Measurements from ENCODE around the gene GPR143.
"Not testable (repeated sequence)": the region's sequence is repeated elsewhere in the genome, so short reads cannot be mapped to it uniquely, and the experiment has no call there.

The GPR143 gene

DNA sequence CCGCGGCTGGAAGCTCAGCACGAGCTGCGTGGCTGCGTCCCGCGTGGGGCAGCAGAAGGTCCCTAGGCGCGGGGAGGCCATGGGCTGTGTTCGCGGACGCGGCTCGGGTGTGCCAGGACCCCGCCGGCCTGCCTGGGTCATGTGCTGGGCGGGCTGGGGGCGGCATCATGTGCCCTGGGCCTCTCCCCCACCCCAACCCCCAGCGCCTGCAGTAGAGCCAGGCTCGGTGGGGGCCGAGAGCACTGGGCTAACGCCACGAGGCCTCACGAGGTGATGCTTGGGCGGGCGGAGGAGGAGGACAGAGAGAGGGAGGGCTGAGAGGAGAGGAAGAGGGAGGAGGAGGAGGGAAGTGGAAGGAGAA, at the start of gene GPR143:
Gene GPR143, minus strand, starts transcription at position 111 of the 361 bp plus-strand sequence. Its CDS starts 30 bp downstream, at position 81.
- DNase-seq (ENCODE audit: low read depth in 3 of 3): no peak

DNA sequence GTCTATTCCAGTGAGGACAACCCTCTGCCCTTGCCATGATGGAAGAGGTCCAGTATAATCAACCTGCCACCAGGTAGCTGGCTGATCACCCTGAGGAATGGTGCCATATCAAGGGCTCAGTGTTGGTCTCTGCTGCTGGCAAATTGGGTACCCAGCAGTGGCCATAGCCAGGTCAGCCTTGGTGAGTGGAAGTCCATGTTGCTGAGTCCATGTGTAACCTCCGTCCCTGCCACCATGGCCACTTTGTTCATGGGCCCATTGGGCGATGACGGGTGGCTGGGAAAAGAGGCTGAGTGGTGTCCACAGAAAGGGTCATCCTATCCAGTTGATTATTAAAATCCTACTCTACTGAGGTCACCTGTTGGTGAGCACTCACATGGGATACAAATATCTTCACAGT, 45.4 kb upstream of the GPR143 start:
- not testable (repeated sequence) for DNase-seq (ENCODE audit: low read depth in 3 of 3)

DNA sequence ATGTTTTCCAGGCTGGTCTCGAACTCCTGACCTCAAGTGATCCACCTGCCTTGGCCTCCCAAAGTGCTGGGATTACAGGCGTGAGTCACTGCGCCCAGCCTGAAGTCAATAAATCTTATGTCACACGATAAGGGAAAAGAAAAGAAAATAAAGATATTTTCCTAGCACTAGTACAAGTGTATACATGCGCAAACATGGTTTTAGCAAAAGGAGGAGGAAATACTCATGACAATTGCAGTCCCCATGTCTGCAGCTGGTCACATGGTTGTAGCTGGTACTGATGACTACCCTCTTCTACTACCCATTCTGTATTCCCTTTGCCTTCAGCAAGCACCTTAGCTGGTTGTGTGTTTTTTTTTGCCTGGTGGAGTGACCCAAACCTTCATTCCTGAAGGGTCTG, 44.2 kb upstream of the GPR143 start:
- DNase-seq (ENCODE audit: low read depth in 3 of 3): not testable (repeated sequence)

DNA sequence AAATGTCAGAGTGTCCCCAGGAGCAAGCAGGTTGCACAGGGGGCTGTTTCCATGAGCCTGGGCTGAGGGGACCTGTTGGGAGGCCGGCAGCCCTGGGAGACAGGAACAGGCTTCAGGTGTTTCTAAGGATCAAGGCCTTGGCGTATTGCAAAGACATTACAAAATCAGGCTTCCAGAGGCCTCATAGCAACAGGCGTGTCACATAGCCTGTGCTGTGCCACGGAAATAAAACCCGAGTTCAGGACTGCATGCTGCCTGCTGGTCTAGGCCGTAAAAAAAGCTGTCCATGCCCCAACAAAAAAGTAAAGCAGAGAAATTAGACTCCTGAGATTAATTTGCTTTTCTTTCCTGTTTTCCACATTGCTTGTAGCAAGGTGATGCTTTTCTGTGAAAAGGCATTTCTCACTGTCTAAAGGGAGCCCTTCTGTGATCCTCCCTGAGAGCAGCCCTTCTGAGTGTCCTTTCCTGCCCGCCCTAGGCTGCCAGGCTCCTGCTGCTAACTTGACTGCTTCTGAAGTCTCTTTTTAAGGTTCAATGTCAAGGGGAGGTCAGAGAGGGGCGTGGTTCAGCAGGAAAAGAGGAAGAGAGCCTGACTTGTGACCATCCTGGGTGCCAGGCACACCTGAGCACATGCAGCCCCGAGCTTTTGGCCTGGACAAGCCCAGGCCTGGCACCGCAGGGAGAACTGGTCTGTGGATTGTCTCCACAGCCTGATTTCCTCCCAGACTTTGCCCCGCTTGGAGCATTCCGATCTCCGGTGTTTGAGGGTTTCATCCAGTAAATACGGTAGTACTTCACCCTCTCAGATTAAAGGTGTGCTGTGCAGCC, 41.9 kb upstream of the GPR143 start:
- DNase-seq (ENCODE audit: low read depth in 3 of 3): no peak

DNA sequence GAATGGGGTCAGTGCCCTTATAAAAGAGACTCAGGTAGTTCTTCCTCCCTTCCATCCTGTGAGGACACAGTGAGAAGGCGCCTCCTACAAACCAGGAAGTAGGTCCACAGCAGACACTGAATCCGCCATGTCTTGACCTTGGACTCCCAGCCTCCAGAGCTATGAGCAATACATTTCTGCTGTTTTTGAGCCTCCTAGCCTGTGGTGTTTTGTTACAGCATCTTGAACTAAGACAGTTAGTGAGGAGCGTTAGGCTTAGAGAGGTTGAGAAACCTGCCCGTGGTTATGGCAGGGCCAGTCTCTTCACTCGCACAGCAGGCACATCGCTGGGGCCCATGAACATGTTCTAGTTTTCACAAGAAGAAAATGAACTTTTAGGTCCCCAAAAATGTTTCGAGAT, 40.3 kb upstream of the GPR143 start:
- DNase-seq (ENCODE audit: low read depth in 3 of 3): no peak

DNA sequence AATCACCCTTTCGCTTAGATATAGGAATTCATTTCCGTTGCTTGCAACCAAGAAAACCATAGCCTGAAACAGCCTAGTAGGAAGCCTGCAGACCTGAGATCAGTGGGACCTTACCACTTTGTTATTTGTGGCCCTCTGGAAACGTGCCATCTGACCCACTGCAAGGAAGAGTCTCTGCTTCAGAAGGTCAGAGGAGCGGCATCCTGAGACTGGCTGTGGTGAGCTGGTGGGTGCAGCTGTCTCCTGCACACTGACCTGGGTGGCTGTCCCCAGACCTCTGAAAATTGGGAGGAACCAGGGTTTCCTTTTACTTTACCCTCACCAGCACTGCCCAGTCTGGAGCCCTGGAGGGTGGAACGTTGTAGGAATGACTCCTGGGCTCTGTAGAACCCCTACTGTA, 38.8 kb upstream of the GPR143 start:
- DNase-seq (ENCODE audit: low read depth in 3 of 3): no peak

DNA sequence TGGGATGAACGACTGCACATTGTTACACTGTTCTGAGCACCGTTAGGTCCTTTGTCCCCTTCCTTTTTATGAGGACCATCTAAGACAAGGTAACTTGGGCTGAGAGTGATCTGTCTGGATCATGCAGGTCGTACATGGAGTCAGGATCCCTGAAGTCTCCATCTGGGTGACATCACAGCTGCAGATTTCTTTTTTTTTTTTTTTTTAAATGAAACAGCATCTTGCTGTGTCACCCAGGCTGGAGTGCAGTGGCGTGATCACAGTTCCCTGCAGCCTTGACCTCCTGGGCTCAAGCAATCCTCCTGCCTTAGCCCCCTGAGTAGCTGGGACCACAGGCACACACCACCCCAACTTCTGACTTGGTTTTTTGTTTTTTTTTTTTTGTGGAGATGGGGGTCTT, 37.1 kb upstream of the GPR143 start:
- DNase-seq (ENCODE audit: low read depth in 3 of 3): no peak

DNA sequence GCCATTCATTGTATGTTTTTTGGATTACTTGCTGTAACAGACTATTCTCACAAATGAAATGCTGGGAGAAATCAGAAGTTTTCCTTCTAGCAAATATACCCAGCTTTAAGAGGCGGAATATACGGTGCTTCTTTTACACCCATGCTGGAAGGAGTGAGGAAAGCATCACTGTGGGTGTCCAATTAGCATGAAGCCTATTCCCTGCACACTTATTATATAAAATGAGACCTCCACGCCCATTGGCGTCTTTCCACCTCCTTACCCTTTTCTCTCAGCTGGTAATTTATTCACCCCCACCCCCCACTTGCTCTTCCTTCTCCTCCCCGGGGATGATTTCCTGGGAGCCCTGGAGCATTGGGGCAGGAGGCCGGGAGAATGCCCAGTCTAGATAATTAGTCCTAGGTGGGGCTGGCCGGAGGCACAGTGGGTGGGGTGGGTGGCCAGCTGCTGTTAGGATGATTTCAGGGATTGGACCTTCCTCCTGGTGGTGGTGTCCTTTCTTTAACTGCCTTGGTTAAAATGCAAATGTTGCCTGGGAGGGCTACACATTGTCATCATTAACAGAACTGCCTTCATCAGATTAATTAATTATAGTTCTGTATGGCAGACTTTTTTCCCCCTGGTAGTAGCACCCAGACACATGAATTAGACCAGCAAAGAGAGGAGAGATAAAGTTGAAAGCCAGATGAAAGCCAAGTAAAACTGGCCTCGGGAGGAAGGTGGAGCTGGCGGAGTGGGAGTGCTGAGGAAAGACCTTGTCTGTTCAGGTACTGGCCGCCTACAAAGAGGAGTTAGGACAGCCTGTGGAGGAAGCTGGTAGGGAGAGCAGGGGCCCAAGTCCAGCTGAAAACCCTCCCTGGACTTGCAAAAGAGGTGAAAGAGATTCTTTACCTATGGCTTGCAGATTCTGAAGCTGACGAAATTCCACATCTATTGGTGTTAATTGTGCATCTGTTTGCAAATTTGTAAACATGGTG, 32.0 kb upstream of the GPR143 start:
- DNase-seq (ENCODE audit: low read depth in 3 of 3): no peak

DNA sequence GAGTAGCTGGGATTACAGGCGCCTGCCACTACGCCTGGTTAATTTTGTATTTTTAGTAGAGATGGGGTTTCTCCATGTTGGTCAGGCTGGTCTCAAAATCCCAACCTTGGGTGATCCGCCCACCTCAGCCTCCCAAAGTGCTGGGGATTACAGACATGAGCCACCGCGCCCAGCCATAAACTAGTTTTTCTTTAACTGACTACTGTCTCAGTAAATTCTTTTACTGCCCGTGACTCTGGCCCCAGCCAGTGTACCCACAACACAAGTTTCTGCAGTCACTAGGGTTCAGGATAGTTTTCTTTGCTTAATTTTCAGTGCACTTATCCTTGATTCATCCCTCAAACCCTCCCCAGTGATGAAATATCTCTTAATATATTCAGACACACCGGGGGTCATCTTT, 28.8 kb upstream of the GPR143 start:
- DNase-seq (ENCODE audit: low read depth in 3 of 3): no peak

DNA sequence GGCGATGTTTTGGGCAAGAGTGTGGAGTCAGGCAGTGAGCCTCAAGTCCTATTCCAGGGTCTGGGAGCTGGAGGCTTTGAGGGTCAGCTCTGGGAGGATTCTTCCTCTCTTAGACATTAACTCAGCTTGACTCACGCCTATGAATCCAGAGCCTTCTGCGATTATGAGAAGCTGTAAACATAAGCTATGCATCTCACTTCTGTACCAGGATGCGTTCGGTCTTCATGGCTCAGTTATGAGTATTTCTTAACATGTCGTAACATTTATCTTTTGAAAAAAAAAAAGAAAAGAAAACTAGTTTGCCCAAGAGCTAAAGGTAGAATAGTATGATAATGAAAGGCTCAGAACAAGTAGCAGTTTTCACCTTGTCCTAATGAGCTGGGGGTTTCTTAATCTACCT, 25.2 kb upstream of the GPR143 start:
- DNase-seq (ENCODE audit: low read depth in 3 of 3): no peak

DNA sequence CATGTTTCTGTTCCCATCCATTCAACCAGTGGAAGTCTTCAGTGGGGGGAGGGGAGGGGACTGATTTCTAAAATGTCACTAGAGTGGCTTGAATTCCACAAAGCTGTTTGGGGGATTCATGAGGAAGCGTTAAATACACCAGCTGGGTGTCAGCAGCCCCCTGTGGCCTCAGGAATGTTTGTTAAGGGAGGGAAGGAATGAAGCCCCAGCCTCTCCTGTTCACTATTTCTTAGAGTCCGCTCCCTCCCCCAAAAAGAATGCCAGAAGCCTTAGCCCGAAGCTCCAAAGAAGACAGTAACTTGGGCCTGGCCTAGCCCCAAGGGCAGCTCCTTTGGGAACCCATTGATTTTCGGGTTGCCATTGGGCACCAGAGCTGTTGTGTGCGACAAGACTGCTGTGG, 23.9 kb upstream of the GPR143 start:
- DNase-seq (ENCODE audit: low read depth in 3 of 3): no peak

DNA sequence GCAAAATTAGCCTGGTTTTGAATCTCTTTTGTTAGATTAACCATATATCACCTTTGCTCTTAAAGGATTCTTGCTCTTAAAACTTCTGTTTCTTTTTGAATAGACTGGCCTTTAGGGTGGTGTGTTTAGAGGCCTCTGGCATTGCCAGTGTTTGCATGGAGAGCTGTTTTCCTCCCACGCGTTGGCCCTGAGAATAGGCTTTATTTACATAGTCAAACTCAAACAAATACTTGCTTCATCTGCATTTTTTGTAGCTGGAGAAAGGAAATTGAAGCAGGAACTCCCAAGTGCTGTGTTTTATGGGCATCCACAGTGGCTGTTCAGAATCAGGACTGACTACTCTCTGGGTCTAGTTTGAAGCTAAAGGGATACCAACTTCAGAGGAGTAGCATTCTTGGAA, 23.3 kb upstream of the GPR143 start:
- no peak for DNase-seq (ENCODE audit: low read depth in 3 of 3)

DNA sequence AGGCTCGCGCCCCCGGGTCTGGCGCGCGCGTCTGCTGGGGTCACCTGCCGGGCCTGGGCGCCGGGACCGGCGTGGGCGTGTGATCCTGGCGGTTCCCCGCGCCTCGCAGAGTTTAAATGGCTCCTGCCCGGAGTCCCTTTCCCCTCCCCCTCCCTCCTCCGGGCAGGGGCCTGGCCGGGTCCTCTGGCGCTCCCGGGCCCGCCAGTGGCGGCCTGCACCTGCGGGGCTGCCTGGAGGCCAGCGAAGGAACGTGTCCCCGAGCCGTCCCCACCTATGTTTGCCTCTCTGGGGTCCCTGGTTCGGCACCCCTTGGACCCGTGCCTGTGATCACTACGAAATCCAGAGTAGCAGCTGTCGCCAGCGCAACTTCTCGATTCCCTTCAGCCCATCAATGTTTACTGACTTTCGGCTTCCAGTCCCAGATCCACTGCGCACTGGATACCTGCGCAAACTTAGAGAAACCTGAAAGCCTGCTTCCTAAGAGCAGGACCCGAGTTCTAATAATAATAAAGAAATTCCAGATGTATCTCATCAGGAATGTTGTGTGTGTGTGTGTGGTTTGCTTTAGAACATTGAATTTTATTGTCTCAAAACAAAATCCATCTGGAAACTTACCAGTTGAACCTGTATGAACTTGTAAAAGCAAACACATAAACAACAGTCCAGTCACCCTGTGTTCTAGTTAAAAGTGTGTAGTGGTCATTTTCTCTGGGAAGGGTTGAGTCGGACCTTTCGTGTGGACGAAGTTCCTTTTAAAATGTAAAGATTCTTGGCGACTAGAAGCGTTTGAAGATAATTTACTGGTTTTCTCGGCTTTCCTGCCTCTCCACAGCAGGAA, 21.4 kb upstream of the GPR143 start:
- no peak for DNase-seq (ENCODE audit: low read depth in 3 of 3)

DNA sequence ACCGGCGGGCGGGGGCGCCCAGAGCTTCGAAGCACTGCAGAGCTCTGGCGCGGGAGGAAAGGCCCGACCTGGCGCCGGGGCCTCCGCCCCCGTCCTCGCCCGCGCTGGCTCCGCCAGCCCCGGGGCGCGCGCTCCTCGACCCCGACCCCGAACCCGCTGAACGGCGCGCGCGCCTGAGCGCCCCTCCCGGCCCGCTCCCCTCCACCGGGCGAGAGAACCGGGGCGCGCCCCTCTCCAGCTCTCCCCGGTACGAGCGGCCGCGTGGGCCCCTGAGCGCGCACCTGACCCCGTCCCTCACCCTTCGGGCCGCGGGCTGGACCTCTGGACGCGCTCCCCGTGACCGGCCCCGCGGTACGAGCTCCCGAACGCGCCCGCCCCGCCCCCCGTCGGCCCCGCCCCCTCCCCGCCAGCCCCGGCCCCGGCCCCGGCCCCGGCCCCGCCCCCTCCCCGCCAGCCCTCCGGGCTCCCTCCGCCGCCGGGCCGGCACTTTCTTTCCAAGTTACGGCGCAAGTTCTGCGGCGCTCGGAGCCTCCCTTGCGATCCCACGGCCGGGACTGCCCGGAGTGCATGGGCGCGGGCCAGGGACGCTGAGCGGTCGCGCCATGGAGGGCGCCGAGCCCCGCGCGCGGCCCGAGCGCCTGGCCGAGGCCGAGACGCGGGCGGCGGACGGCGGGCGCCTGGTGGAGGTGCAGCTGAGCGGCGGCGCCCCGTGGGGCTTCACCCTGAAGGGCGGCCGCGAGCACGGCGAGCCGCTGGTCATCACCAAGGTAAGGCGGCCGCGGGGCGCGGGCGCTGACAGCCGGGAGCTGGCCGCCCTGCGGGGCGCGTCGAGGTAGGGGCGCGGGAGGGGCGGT, 20.5 kb upstream of the GPR143 start, which contains the start of gene SHROOM2:
Gene SHROOM2, plus strand, starts transcription at position 486 of the 854 bp plus-strand sequence. Its CDS starts 117 bp downstream, at position 603.
- DNase-seq (ENCODE audit: low read depth in 3 of 3): no peak

DNA sequence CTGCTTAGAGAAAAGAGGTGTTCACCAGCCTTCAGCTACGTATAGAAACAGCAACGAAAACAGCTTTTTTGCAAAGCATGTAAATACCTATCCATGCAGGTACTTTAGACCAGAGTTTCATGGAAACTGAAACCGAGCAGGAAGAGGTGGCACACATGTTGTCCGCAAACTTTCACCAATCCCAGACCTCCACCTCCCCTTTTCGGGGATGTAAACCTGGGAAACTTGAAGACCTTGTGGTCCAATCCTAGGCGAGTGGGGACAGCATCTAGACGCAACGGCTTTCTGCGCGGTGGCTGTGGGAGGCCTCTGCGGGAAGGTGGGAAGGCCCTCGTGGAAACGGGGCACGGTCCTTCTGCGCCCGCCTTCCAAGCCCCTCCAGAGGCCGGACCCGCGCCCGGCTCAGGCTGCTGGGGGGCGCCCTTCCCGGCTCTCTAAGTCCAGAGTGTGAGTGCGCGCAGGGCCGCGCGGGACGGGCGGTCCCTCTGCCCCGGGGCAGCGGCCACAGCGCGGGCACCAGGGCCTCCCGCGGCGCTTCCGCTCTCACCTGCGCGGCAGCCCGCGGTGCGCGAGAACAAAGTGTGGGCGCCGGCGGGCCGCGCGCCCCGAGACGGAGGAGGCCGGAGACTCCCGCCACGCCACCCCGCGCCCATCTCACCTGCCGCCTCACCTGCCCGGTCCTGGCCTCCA, 19.8 kb upstream of the GPR143 start:
- no peak for DNase-seq (ENCODE audit: low read depth in 3 of 3)

DNA sequence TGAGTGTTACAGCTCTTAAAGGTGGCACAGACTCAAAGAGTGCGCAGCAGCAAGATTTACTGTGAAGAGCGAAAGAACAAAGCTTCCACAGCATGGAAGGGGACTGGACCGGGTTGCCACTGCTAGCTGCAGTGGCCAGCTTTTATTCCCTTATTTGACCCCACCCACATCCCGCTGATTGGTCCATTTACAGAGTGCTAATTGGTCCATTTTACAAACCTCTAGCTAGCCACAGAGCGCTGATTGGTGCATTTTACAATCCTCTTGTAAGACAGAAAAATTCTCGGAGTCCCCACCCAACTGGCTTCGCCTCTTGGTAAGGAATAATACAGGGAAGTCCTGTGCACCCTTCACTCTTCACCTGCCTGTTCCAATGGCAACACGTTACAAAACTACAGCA, 18.7 kb upstream of the GPR143 start:
- no peak for DNase-seq (ENCODE audit: low read depth in 3 of 3)

DNA sequence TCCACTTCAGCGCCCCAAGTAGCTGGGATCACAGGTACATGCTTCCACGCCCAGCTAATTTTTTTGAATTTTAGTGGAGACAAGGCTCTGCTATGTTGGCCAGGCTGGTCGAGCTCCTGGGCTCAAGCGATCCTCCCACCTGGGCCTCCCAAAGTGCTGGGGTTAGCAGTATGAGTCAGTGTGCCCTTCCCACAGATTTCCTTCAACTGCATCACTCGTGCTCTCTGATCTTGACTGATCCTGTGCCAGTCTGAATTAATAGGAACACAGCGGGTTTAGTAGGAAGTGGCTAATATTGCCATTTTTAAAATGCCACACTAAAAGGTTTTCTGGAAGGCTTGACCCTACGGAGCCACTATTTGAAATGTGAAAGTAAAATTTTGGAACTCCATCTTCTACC, 16.3 kb upstream of the GPR143 start:
- no peak for DNase-seq (ENCODE audit: low read depth in 3 of 3)

DNA sequence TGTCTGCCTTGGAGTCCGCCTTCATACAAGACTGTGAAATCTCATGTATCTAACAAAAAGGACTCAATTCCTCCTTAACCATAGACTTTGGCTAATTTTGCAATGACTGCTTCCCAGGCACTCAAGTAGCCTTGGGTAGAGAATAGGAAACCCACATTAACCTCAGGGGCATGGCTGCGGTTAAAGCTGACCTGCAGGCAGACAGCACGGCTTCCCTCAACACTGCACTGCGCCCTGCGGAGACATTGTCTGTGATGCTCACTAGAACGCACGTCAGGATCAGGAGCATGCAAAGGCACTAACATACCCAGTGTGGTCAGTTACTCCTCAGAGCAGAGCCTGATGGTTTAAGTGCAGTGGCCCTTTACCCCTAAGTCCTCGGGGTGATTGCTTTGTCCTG, 10.3 kb upstream of the GPR143 start:
- DNase-seq (ENCODE audit: low read depth in 3 of 3): no peak

DNA sequence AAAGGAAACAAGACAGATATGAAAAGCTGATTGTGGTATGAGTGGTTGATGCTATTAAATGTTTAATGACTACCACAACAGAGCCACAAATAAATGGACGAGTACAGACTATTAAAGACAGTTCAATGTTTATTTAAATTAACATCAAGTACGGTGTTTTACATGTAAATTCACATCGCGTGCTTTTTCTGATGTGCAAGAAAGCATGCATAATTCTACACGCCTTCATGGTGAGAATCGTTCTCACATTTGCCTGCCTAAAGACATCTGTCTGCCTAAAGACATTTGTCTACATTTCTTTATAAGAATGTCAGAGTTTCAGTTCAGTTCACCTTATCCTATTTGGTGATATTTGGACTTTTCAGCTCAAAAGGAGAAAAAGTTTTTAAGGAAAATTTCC, 7.3 kb upstream of the GPR143 start:
- DNase-seq (ENCODE audit: low read depth in 3 of 3): no peak

DNA sequence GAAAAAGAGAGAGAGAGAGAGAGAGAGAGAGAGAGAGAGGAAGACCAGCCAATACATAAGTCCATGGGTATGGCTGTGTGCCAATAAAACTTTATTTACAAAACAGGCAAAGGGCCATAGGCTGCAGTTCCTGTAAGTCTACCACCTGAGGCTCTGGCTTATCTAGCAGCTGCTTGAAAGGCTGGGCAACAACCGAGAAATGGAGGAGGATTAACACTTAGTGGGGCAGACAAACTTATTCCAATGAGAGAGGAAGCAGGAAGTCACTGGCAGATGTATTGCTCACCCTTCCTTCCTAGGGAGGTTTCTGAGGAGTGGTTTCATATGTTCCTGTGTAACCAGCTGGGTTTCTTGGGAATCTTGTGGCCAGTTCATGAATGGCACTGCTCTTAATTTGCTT, 4.7 kb upstream of the GPR143 start:
- no peak for DNase-seq (ENCODE audit: low read depth in 3 of 3)

Data from stimulated activated CD4-positive, alpha-beta T cell treated with anti-CD3 and anti-CD28 coated beads, TNF-alpha, amount 100 ng/mL, for 4 hours (primary cell).